Measurements from ENCODE around the gene THSD4.

Gene THSD4

GRCh38 chr15:71273731-71274447 lies 158.6 kb downstream of the THSD4 start:
- no peak for DNase-seq

GRCh38 chr15:71274448-71274798 lies 159.2 kb downstream of the THSD4 start:
- no peak for DNase-seq

- no peak for DNase-seq
Measured at GRCh38 chr15:71275098-71275497, 159.8 kb downstream of the THSD4 start.

GRCh38 chr15:71275566-71276335 lies 160.5 kb downstream of the THSD4 start:
- no peak for DNase-seq

GRCh38 chr15:71276336-71276665 lies 161.0 kb downstream of the THSD4 start:
- no peak for DNase-seq

- DNase-seq: peak in 1 of 2 experiments; percentile 2
Measured at GRCh38 chr15:71278989-71279756, 163.9 kb downstream of the THSD4 start.

GRCh38 chr15:71279757-71280141 lies 164.5 kb downstream of the THSD4 start:
- no peak for DNase-seq

GRCh38 chr15:71280206-71280605 lies 164.9 kb downstream of the THSD4 start:
- no peak for DNase-seq

- DNase-seq: no peak
Measured at GRCh38 chr15:71281256-71281655, 166.0 kb downstream of the THSD4 start.

GRCh38 chr15:71282076-71282475 lies 166.8 kb downstream of the THSD4 start:
- no peak for DNase-seq

GRCh38 chr15:71288348-71288955 lies 173.2 kb downstream of the THSD4 start:
- no peak for DNase-seq

- DNase-seq: no peak
Measured at GRCh38 chr15:71290002-71290401, 174.7 kb downstream of the THSD4 start.

GRCh38 chr15:71290881-71291635 lies 175.8 kb downstream of the THSD4 start:
- no peak for DNase-seq

- no peak for DNase-seq
Measured at GRCh38 chr15:71291723-71292122, 176.5 kb downstream of the THSD4 start.

- DNase-seq: no peak
Measured at GRCh38 chr15:71293723-71294122, 178.5 kb downstream of the THSD4 start.

- no peak for DNase-seq
Measured at GRCh38 chr15:71294251-71294910, 179.1 kb downstream of the THSD4 start.

- DNase-seq: no peak
Measured at GRCh38 chr15:71294911-71295602, 179.8 kb downstream of the THSD4 start.

GRCh38 chr15:71295603-71296314 lies 180.5 kb downstream of the THSD4 start:
- no peak for DNase-seq

GRCh38 chr15:71296315-71296679 lies 181.0 kb downstream of the THSD4 start:
- DNase-seq: no peak

- DNase-seq: no peak
Measured at GRCh38 chr15:71301958-71302621, 186.8 kb downstream of the THSD4 start.
